ENCODE data around the gene ABHD15.

- TF ChIP-seq REST (IDR thresholded peaks at IDR 0.05; ENCODE audit: borderline replicate concordance) (no peak), POLR2AphosphoS5 (IDR thresholded peaks at IDR 0.05) (no peak), EZH2 (IDR thresholded peaks at IDR 0.05; ENCODE audit: borderline replicate concordance, insufficient read depth, low read length, poor library complexity, severe bottlenecking) (no peak), EP300 (conservative IDR thresholded peaks at IDR 0.05; ENCODE audit: poor library complexity, severe bottlenecking) (no peak), TAF1 (IDR thresholded peaks at IDR 0.05; ENCODE audit: low read depth) (no peak), SMC3 (conservative IDR thresholded peaks at IDR 0.05; ENCODE audit: poor library complexity) (no peak)
- TF ChIP-seq, protein P1, sequence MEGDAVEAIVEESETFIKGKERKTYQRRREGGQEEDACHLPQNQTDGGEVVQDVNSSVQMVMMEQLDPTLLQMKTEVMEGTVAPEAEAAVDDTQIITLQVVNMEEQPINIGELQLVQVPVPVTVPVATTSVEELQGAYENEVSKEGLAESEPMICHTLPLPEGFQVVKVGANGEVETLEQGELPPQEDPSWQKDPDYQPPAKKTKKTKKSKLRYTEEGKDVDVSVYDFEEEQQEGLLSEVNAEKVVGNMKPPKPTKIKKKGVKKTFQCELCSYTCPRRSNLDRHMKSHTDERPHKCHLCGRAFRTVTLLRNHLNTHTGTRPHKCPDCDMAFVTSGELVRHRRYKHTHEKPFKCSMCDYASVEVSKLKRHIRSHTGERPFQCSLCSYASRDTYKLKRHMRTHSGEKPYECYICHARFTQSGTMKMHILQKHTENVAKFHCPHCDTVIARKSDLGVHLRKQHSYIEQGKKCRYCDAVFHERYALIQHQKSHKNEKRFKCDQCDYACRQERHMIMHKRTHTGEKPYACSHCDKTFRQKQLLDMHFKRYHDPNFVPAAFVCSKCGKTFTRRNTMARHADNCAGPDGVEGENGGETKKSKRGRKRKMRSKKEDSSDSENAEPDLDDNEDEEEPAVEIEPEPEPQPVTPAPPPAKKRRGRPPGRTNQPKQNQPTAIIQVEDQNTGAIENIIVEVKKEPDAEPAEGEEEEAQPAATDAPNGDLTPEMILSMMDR (IDR thresholded peaks at IDR 0.05; ENCODE audit: poor library complexity, severe bottlenecking) = no peak
These were observed 45.8 kb upstream of the ABHD15 start for GRCh38 chr17:29612404-29613280.
